Endothelial cell (in vitro differentiated cells): ENCODE results near the gene C3orf18. TPM values are rescaled to one million over a fixed set of nuclear protein-coding genes. Genes with fewer than 3 reads are reported as not detected.
A peak's percentile ranks its signal among the peaks of the same experiment; 100 is the strongest.

Source experiments
- DNase-seq: peaks from one replicate; pipeline ENCODE4 v3.0.0; 2021; ENCODE audit warnings: low spot score
- H3K27ac Mint-ChIP-seq: one replicate; pipeline ENCODE4 v1.8.0; 2021; ENCODE audit warnings: mixed read lengths, inconsistent platforms; ENCODE audit not compliant: unreplicated experiment
- H3K27me3 Mint-ChIP-seq: one replicate; pipeline ENCODE4 v1.8.0; 2021; ENCODE audit warnings: mild to moderate bottlenecking, moderate library complexity, mixed read lengths, inconsistent platforms; ENCODE audit not compliant: unreplicated experiment
- H3K36me3 Mint-ChIP-seq: one replicate; pipeline ENCODE4 v1.8.0; 2021; ENCODE audit warnings: mild to moderate bottlenecking, low read depth, mixed read lengths, inconsistent platforms; ENCODE audit not compliant: unreplicated experiment
- H3K4me1 Mint-ChIP-seq: one replicate; pipeline ENCODE4 v1.8.0; 2021; ENCODE audit warnings: mild to moderate bottlenecking, mixed read lengths, inconsistent platforms; ENCODE audit not compliant: unreplicated experiment
- H3K4me3 Mint-ChIP-seq: one replicate; pipeline ENCODE4 v1.8.0; 2021; ENCODE audit warnings: mild to moderate bottlenecking, mixed read lengths, inconsistent platforms; ENCODE audit not compliant: unreplicated experiment
- H3K9me3 Mint-ChIP-seq: one replicate; pipeline ENCODE4 v1.8.0; 2021; ENCODE audit warnings: mixed read lengths, inconsistent platforms; ENCODE audit not compliant: unreplicated experiment
- CTCF ChIP-seq: fragments of 200-600 bp; sonication (generic); IDR thresholded peaks from one replicate; pipeline ENCODE4 v1.5.0; 2021; ENCODE audit warnings: antibody characterized with exemption; ENCODE audit not compliant: unreplicated experiment
- total RNA-seq: library from RNA; stranded (reverse); fragmentation: NEBNext Ultra II Directional; extraction: Animal tissue kit (Norgen Biotek cat#: 25700); gene quantifications from one replicate; pipeline ENCODE4 v1.2.1, GENCODE V29; 2021; ENCODE audit not compliant: unreplicated experiment

Gene C3orf18
- total RNA-seq, 1 donor from 2014 or later = 4.0 TPM

- Mint-ChIP-seq H3K4me1 (peaks cover 7% of the 10 kb centered on the region), H3K27ac (no peak overlapping the region), H3K27me3 (peaks cover 6% of the 10 kb centered on the region), H3K36me3 (peaks cover 10% of the 10 kb centered on the region), H3K4me3 (no peak overlapping the region), H3K9me3 (no peaks in the 10 kb centered on the region)
- no peak for DNase-seq
- no peak for TF ChIP-seq CTCF
Observed at GRCh38 chr3:50581459-50581842, 13.9 kb upstream of the C3orf18 start.

GRCh38 chr3:50580683-50581458 lies 13.3 kb upstream of the C3orf18 start:
- H3K4me1 Mint-ChIP-seq = peaks cover 7% of the 10 kb centered on the region
- H3K4me3 Mint-ChIP-seq = no peak overlapping the region
- H3K36me3 Mint-ChIP-seq = peaks cover 10% of the 10 kb centered on the region
- peaks cover 6% of the 10 kb centered on the region for H3K27me3 Mint-ChIP-seq
- H3K9me3 Mint-ChIP-seq = no peaks in the 10 kb centered on the region
- H3K27ac Mint-ChIP-seq = no peak overlapping the region
- DNase-seq = no peak
- peak; percentile 27 for TF ChIP-seq CTCF

- Mint-ChIP-seq H3K27ac (no peak overlapping the region), H3K4me1 (no peaks in the 10 kb centered on the region), H3K36me3 (peaks cover 3% of the 10 kb centered on the region), H3K9me3 (no peaks in the 10 kb centered on the region), H3K4me3 (no peak overlapping the region), H3K27me3 (peaks cover 4% of the 10 kb centered on the region)
- no peak for DNase-seq
- TF ChIP-seq CTCF = no peak
Observed at GRCh38 chr3:50577348-50577747, 9.8 kb upstream of the C3orf18 start.

- no peak overlapping the region for H3K4me3 Mint-ChIP-seq
- peaks cover 8% of the 10 kb centered on the region for H3K27me3 Mint-ChIP-seq
- DNase-seq = no peak
- H3K27ac Mint-ChIP-seq = no peak overlapping the region
- H3K36me3 Mint-ChIP-seq = peaks cover 7% of the 10 kb centered on the region
- peaks cover 12% of the 10 kb centered on the region for H3K4me1 Mint-ChIP-seq
- no peak for TF ChIP-seq CTCF
- no peaks in the 10 kb centered on the region for H3K9me3 Mint-ChIP-seq
Observed at GRCh38 chr3:50575372-50575771, 7.8 kb upstream of the C3orf18 start.

GRCh38 chr3:50574444-50574831 lies 6.9 kb upstream of the C3orf18 start:
- no peak for DNase-seq
- H3K9me3 Mint-ChIP-seq = no peaks in the 10 kb centered on the region
- H3K36me3 Mint-ChIP-seq = peaks cover 11% of the 10 kb centered on the region
- no peak overlapping the region for H3K27ac Mint-ChIP-seq
- H3K27me3 Mint-ChIP-seq = peaks cover 8% of the 10 kb centered on the region
- H3K4me3 Mint-ChIP-seq = no peak overlapping the region
- peaks cover 16% of the 10 kb centered on the region for H3K4me1 Mint-ChIP-seq
- no peak for TF ChIP-seq CTCF
